HepG2 (cell line): ENCODE data around the gene AMBRA1. TPM values are rescaled to one million over a fixed set of nuclear protein-coding genes. Genes with fewer than 3 reads are reported as not detected.

Experiments
- BCL3 ChIP-seq: sonication (generic); formaldehyde crosslinking; IDR thresholded peaks from 2 replicates; pipeline ENCODE4 v1.5.1; 2020; ENCODE audit warnings: mild to moderate bottlenecking, missing genetic modification reagents, moderate library complexity
- CHD4 ChIP-seq: fragments of 200-600 bp; sonication (generic); IDR thresholded peaks from 2 replicates; pipeline ENCODE4 v1.7.0; 2017; ENCODE audit warnings: mild to moderate bottlenecking, low read length, borderline replicate concordance
- EEA1 ChIP-seq: sonication (generic); formaldehyde crosslinking; IDR thresholded peaks from 2 replicates; pipeline ENCODE4 v1.5.1; 2020; ENCODE audit warnings: mild to moderate bottlenecking, missing genetic modification reagents, borderline replicate concordance
- ELF3 ChIP-seq: IDR thresholded peaks from 2 replicates; pipeline ENCODE4 v1.6.1; 2016; ENCODE audit warnings: missing genetic modification reagents, missing compliant biosample characterization
- HMGXB3 ChIP-seq: sonication (generic); formaldehyde crosslinking; IDR thresholded peaks from 2 replicates; pipeline ENCODE4 v1.4.0; 2020; ENCODE audit warnings: missing genetic modification reagents, borderline replicate concordance
- LCORL ChIP-seq, 2 experiments: fragments of 450-650 bp in 1 of 2; sonication (generic) in 1 of 2; formaldehyde crosslinking in 1 of 2; IDR thresholded peaks; 2 replicates each; pipeline versions ENCODE4 v1.5.0 to v1.6.1; 2017 to 2020; ENCODE audit warnings: antibody characterized with exemption in 1 of 2, missing genetic modification reagents in 1 of 2
- PAF1 ChIP-seq: IDR thresholded peaks from 2 replicates; pipeline ENCODE4 v1.6.1; 2016; ENCODE audit warnings: missing genetic modification reagents, missing compliant biosample characterization
- POLR2G ChIP-seq: fragments of 200-400 bp; formaldehyde crosslinking; IDR thresholded peaks from 2 replicates; pipeline ENCODE4 v1.6.1; 2018; ENCODE audit warnings: mild to moderate bottlenecking, low read depth, low read length, moderate library complexity
- RXRB ChIP-seq: IDR thresholded peaks from 2 replicates; pipeline ENCODE4 v1.6.1; 2016; ENCODE audit warnings: borderline replicate concordance, missing genetic modification reagents, missing compliant biosample characterization
- SP5 ChIP-seq: IDR thresholded peaks from 2 replicates; pipeline ENCODE4 v1.6.1; 2016; ENCODE audit warnings: low read depth, borderline replicate concordance
- THAP8 ChIP-seq: sonication (generic); formaldehyde crosslinking; IDR thresholded peaks from 2 replicates; pipeline ENCODE4 v1.5.1; 2020; ENCODE audit warnings: missing genetic modification reagents, mild to moderate bottlenecking, borderline replicate concordance
- ZBTB38 ChIP-seq: sonication (generic); formaldehyde crosslinking; IDR thresholded peaks from 2 replicates; pipeline ENCODE4 v1.5.1; 2020; ENCODE audit warnings: mild to moderate bottlenecking, missing genetic modification reagents
- ZKSCAN8 ChIP-seq: IDR thresholded peaks from 2 replicates; pipeline ENCODE4 v1.6.1; 2016; ENCODE audit warnings: borderline replicate concordance, missing genetic modification reagents, missing compliant biosample characterization
- ZNF646 ChIP-seq: sonication (generic); formaldehyde crosslinking; IDR thresholded peaks from 2 replicates; pipeline ENCODE4 v1.9.0; 2021; ENCODE audit warnings: mild to moderate bottlenecking, missing genetic modification reagents
- ZNF766 ChIP-seq: sonication (generic); formaldehyde crosslinking; IDR thresholded peaks from 2 replicates; pipeline ENCODE4 v1.5.0; 2020; ENCODE audit warnings: missing genetic modification reagents, borderline replicate concordance
- polyA plus RNA-seq, 8 experiments: library from polyadenylated mRNA; depleted of rRNA in 3 of 8; stranded (reverse) in 7 of 8; unstranded in 1 of 8; fragments of >200 nt; fragmentation: Illumina TruSeq in 4 of 8; extraction: Trizol in 4 of 8; gene quantifications; 2 replicates each; pipeline versions ENCODE4 v1.2.1 to v1.2.3, GENCODE V29; 2011 to 2016; ENCODE audit warnings: low read depth in 4 of 8, missing spikeins in 1 of 8, mixed read lengths in 1 of 8; ENCODE audit not compliant: insufficient read depth in 1 of 8
- total RNA-seq, 5 experiments: library from RNA; depleted of rRNA; stranded (reverse); fragments of >200 nt; fragmentation: Illumina TruSeq; extraction: Trizol; gene quantifications; 2 replicates each; pipeline ENCODE4 v1.2.3, GENCODE V29; 2016; ENCODE audit warnings: low read depth in 1 of 5

Gene AMBRA1
- total and polyA plus RNA-seq, 2 of the 13 experiments (the other 11 are each of a cell fraction or from before 2014, with no cell fraction given) = 15.7 to 26.0 TPM

GRCh38 chr11:46593550-46594373, at the start of gene AMBRA1 (continued):
- TF ChIP-seq CHD4 (no peak), LCORL (IDR thresholded peaks at IDR 0.05) (no peak), LCORL (CRISPR knock-in tag; IDR thresholded peaks at IDR 0.05) (no peak), SP5 (CRISPR knock-in tag) (no peak), THAP8 (CRISPR knock-in tag) (no peak), ELF3 (CRISPR knock-in tag) (peak; percentile 82), EEA1 (no peak; the same call in 1 of the 2 replicates), ZBTB38 (CRISPR knock-in tag) (peak; percentile 51; the same call in 1 of the 2 replicates), POLR2G (peak; percentile 84), HMGXB3 (peak; percentile 53), PAF1 (CRISPR knock-in tag) (no peak), ZNF766 (CRISPR knock-in tag) (no peak), BCL3 (CRISPR knock-in tag) (no peak), RXRB (CRISPR knock-in tag) (peak; percentile 90), ZKSCAN8 (CRISPR knock-in tag) (peak; percentile 63; the same call in 1 of the 2 replicates), ZNF646 (CRISPR knock-in tag) (no peak)
